ENCODE data around the gene THEMIS. TPM values are rescaled to one million over a fixed set of nuclear protein-coding genes. Genes with fewer than 3 reads are reported as not detected.

The THEMIS gene
- total RNA-seq, 2 experiments from 2014 or later, result 142 to 144 TPM

DNA sequence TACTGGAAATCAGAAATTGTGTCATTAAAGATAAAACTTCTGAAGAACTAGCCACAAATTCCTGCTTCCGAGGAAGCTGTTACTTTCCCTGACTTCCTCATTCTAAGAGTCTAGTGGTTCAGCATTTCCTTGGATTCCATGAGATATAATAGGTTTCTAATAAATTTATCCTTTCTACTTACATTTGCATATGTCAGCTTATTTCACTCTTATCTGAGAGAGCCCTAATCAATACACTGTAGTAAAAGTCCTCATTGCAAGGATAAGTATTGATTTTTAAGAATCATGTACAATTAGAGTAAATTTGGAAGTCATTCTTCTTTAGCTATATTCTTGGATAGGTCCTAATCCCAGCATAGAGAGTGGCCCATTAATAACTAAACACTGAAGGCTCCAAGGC is 16.9 kb upstream of the THEMIS start:
- CTCF ChIA-PET, result interaction anchor here (0.8 to 5.7 kb wide), 11 partner anchors 9 to 144 kb away, joined by 3 to 50 read pairs (median 5); partner anchors contain the start of gene THEMIS
- DNase-seq (no peak), ATAC-seq (no peak)
- Mint-ChIP-seq H3K9me3 (ENCODE audit: insufficient read depth) (peaks cover 4% of the 10 kb centered on the region), H3K27ac (peak overlapping the region; percentile 85), H3K4me3 (peak overlapping the region; percentile 71), H3K36me3 (ENCODE audit: low read depth) (peaks cover 28% of the 10 kb centered on the region), H3K27me3 (ENCODE audit: low read depth) (no peaks in the 10 kb centered on the region), H3K4me1 (ENCODE audit: low read depth) (peaks cover 83% of the 10 kb centered on the region)
- POLR2A ChIA-PET, result interaction anchor here (0.8 to 3.9 kb wide), 7 partner anchors 9 to 50 kb away, joined by 3 to 22 read pairs (median 7); partner anchors contain the start of gene THEMIS

- Mint-ChIP-seq H3K4me1 (ENCODE audit: low read depth) (peaks cover 68% of the 10 kb centered on the region), H3K27me3 (ENCODE audit: low read depth) (no peaks in the 10 kb centered on the region), H3K36me3 (ENCODE audit: low read depth) (peaks cover 54% of the 10 kb centered on the region), H3K27ac (no peak overlapping the region), H3K4me3 (peak overlapping the region; percentile 30), H3K9me3 (ENCODE audit: insufficient read depth) (peaks cover 25% of the 10 kb centered on the region)
- CTCF ChIA-PET, result no interaction called here
- DNase-seq, result no peak
- POLR2A ChIA-PET, result no interaction called here
- ATAC-seq, result no peak
Observed at GRCh38 chr6:127914240-127914639, 13.4 kb upstream of the THEMIS start.

DNA sequence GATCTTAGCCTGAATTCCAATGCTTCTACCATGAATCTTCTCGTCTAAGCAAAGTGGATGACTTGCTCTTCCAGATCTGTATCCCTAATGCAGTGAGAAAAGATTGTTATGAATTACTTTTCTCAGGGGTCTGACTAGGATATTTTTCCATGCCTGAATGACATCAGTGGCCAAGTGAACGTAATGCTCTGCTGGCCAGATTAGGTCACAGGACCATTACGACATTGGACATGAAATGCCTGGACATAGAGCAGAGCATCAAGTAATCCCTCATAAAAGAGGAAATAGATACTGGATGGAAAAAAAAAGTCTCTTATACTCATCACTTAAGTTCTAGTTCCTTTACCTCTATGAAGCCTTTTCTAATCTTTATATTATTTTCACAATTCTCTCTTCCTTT is 12.1 kb upstream of the THEMIS start:
- no peak overlapping the region for H3K4me3 Mint-ChIP-seq
- no peak overlapping the region for H3K27ac Mint-ChIP-seq
- DNase-seq, result no peak
- peaks cover 64% of the 10 kb centered on the region for H3K4me1 Mint-ChIP-seq (ENCODE audit: low read depth)
- ChIA-PET CTCF (no interaction called here), POLR2A (no interaction called here)
- no peaks in the 10 kb centered on the region for H3K27me3 Mint-ChIP-seq (ENCODE audit: low read depth)
- no peak for ATAC-seq
- H3K9me3 Mint-ChIP-seq (ENCODE audit: insufficient read depth), result peaks cover 27% of the 10 kb centered on the region
- H3K36me3 Mint-ChIP-seq (ENCODE audit: low read depth), result peaks cover 61% of the 10 kb centered on the region

DNA sequence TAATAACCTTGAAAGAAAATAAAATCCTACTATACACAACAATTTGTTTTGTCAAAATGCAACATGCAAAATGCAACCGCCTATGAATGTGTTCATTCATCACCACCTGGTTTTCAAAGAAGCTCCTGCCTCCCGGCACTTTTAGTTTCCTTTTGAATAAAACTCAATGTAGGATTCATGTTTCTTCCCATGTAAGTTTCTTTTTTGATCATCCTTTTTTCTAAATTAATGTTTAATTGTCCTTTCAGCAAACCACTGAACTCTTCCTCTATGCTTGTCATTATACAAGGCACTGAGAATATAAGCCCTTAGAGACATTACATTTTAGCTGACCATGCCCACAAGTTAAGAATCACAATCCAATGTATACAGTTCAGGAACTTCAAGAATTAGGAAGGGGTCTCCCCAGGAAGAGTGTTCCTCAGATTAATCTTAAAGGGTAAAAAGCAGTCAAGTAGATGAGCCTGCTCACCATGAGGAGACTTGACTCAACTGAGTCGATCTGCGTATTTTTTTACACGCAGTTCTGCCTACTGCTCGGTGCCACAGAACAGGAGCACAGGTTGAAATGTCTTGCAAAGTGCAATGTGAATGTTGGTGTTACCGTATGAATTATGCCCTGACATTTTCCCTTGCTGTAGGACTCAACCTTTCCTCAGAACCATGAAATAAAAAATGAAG is 7.2 kb upstream of the THEMIS start:
- peak overlapping the region; percentile 79 for H3K4me3 Mint-ChIP-seq
- H3K4me1 Mint-ChIP-seq (ENCODE audit: low read depth), result peaks cover 65% of the 10 kb centered on the region
- ATAC-seq (peak; percentile 59), DNase-seq (no peak)
- no peaks in the 10 kb centered on the region for H3K27me3 Mint-ChIP-seq (ENCODE audit: low read depth)
- H3K36me3 Mint-ChIP-seq (ENCODE audit: low read depth), result peaks cover 65% of the 10 kb centered on the region
- peak overlapping the region; percentile 84 for H3K27ac Mint-ChIP-seq
- POLR2A ChIA-PET, result interaction anchor here (1.1 to 2.8 kb wide), 4 partner anchors 9 to 60 kb away, joined by 6 to 8 read pairs (median 7); no protein-coding TSS in a partner anchor
- CTCF ChIA-PET, result interaction anchor here (0.7 to 4.0 kb wide), 11 partner anchors 10 to 420 kb away, joined by 3 to 29 read pairs (median 3); no protein-coding TSS in a partner anchor
- peaks cover 30% of the 10 kb centered on the region for H3K9me3 Mint-ChIP-seq (ENCODE audit: insufficient read depth)

DNA sequence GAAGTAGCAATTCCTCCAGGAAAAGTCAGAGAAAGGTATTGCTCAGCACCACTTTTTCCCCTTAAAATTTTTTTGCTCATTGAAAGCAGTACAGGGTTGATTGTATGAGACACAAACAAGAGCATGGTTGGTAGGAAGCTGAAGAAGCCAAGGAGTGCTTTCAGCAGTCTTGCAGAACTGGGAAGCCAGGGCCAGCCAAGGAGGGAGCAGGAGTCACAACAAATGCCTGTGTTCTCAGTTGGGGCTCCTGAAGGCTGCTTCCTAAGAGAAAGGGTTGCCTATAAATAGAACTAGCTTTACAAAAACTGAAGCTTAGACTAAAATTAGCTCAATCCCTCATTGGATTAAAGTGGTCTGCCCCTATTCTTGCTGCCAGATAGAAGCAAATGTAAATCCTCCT is 3.3 kb upstream of the THEMIS start:
- POLR2A ChIA-PET, result no interaction called here
- Mint-ChIP-seq H3K4me3 (peak overlapping the region; percentile 16), H3K27ac (peak overlapping the region; percentile 1), H3K27me3 (ENCODE audit: low read depth) (no peaks in the 10 kb centered on the region), H3K4me1 (ENCODE audit: low read depth) (peaks cover 61% of the 10 kb centered on the region), H3K9me3 (ENCODE audit: insufficient read depth) (peaks cover 9% of the 10 kb centered on the region), H3K36me3 (ENCODE audit: low read depth) (peaks cover 57% of the 10 kb centered on the region)
- ATAC-seq (no peak), DNase-seq (no peak)
- CTCF ChIA-PET, result interaction anchor here (0.7 to 3.0 kb wide), 6 partner anchors 14 to 167 kb away, joined by 3 to 11 read pairs (median 3); no protein-coding TSS in a partner anchor

DNA sequence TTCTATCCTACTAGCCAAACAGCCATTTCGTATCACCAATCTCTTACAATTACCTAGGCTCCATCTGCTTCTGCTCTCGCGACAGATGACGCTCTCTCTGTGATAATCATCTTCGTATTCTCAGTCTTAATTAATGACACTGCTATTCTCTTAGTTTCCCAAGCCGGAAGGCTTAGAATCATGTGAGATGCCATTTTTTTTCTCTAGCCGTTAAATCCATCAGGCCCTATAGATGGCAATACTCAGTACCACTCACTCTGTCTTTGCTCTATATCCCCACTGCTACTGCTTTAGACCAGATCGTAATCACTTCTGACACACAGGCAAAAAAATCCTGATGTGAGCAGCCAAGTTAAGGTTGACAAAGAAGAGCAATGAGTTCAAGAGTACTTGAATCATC is 2.1 kb upstream of the THEMIS start:
- Mint-ChIP-seq H3K36me3 (ENCODE audit: low read depth) (peaks cover 61% of the 10 kb centered on the region), H3K27ac (peak overlapping the region; percentile 53), H3K27me3 (ENCODE audit: low read depth) (no peaks in the 10 kb centered on the region), H3K9me3 (ENCODE audit: insufficient read depth) (peaks cover 7% of the 10 kb centered on the region), H3K4me1 (ENCODE audit: low read depth) (peaks cover 52% of the 10 kb centered on the region), H3K4me3 (peak overlapping the region; percentile 49)
- DNase-seq, result no peak
- CTCF ChIA-PET, result interaction anchor here (0.9 to 3.0 kb wide), 7 partner anchors 14 to 92 kb away, joined by 3 to 11 read pairs (median 3); no protein-coding TSS in a partner anchor
- no peak for ATAC-seq
- POLR2A ChIA-PET, result interaction anchor here (0.9 to 3.1 kb wide), 4 partner anchors 14 to 69 kb away, joined by 3 to 14 read pairs (median 4); no protein-coding TSS in a partner anchor

GRCh38 chr6:127897484-127897883 is 3.4 kb downstream of the THEMIS start:
- Mint-ChIP-seq H3K9me3 (ENCODE audit: insufficient read depth) (no peaks in the 10 kb centered on the region), H3K27ac (peak overlapping the region; percentile 78), H3K4me3 (peak overlapping the region; percentile 97), H3K36me3 (ENCODE audit: low read depth) (peaks cover 52% of the 10 kb centered on the region), H3K4me1 (ENCODE audit: low read depth) (peaks cover 16% of the 10 kb centered on the region), H3K27me3 (ENCODE audit: low read depth) (no peaks in the 10 kb centered on the region)
- CTCF ChIA-PET, result interaction anchor here (1.1 to 4.3 kb wide), 2 partner anchors 21 to 71 kb away, joined by 5 to 26 read pairs; no protein-coding TSS in a partner anchor
- POLR2A ChIA-PET, result interaction anchor here (1.0 to 2.4 kb wide), 2 partner anchors 37 to 53 kb away, joined by 4 to 6 read pairs; no protein-coding TSS in a partner anchor
- DNase-seq, result no peak
- peak; percentile 16 for ATAC-seq

- ATAC-seq (no peak), DNase-seq (no peak)
- Mint-ChIP-seq H3K4me1 (ENCODE audit: low read depth) (peaks cover 33% of the 10 kb centered on the region), H3K4me3 (peak overlapping the region; percentile 67), H3K9me3 (ENCODE audit: insufficient read depth) (no peaks in the 10 kb centered on the region), H3K36me3 (ENCODE audit: low read depth) (peaks cover 64% of the 10 kb centered on the region), H3K27ac (peak overlapping the region; percentile 77), H3K27me3 (ENCODE audit: low read depth) (no peaks in the 10 kb centered on the region)
- ChIA-PET CTCF (interaction anchor here (2.2 kb wide), 1 partner anchor 39 kb away, joined by 8 read pairs; no protein-coding TSS in a partner anchor), POLR2A (interaction anchor here (0.6 to 1.6 kb wide), 4 partner anchors 9 to 87 kb away, joined by 3 read pairs; no protein-coding TSS in a partner anchor)
Observed at GRCh38 chr6:127894051-127894450, 6.8 kb downstream of the THEMIS start.

DNA sequence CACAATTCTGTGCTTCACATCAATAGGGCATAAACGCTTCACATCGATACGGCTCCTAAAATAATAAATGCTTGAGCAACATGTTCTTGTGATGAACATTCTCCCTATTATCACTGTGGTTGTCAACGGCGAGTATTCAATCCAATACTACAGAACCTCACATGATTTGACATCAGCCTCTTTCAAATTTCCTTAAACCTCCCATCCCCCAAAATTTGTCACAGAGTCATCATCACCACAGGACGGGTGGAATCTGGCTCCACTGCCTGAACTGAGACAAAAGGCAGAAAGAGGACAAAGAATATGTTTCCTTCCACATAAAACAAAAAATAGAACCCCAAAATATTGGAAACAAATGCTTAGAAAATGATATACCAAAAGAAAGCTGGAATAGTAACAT is 7.3 kb downstream of the THEMIS start:
- Mint-ChIP-seq H3K4me1 (ENCODE audit: low read depth) (peaks cover 37% of the 10 kb centered on the region), H3K9me3 (ENCODE audit: insufficient read depth) (no peaks in the 10 kb centered on the region), H3K36me3 (ENCODE audit: low read depth) (peaks cover 64% of the 10 kb centered on the region), H3K27ac (peak overlapping the region; percentile 77), H3K4me3 (peak overlapping the region; percentile 67), H3K27me3 (ENCODE audit: low read depth) (no peaks in the 10 kb centered on the region)
- CTCF ChIA-PET, result interaction anchor here (2.2 kb wide), 1 partner anchor 38 kb away, joined by 8 read pairs; no protein-coding TSS in a partner anchor
- ATAC-seq (peak; percentile 31), DNase-seq (no peak)
- POLR2A ChIA-PET, result interaction anchor here (0.6 to 1.6 kb wide), 4 partner anchors 9 to 88 kb away, joined by 3 read pairs; no protein-coding TSS in a partner anchor

GRCh38 chr6:127891731-127892326 is 9.0 kb downstream of the THEMIS start:
- POLR2A ChIA-PET, result interaction anchor here (0.6 to 1.5 kb wide), 3 partner anchors 9 to 27 kb away, joined by 3 read pairs; no protein-coding TSS in a partner anchor
- Mint-ChIP-seq H3K4me3 (peak overlapping the region; percentile 13), H3K9me3 (ENCODE audit: insufficient read depth) (peaks cover 6% of the 10 kb centered on the region), H3K27me3 (ENCODE audit: low read depth) (no peaks in the 10 kb centered on the region), H3K27ac (peak overlapping the region; percentile 61), H3K4me1 (ENCODE audit: low read depth) (peaks cover 53% of the 10 kb centered on the region), H3K36me3 (ENCODE audit: low read depth) (peaks cover 63% of the 10 kb centered on the region)
- CTCF ChIA-PET, result interaction anchor here (0.9 to 1.7 kb wide), 5 partner anchors 76 to 436 kb away, joined by 3 to 5 read pairs (median 3); no protein-coding TSS in a partner anchor
- DNase-seq (no peak), ATAC-seq (peak; percentile 41)

DNA sequence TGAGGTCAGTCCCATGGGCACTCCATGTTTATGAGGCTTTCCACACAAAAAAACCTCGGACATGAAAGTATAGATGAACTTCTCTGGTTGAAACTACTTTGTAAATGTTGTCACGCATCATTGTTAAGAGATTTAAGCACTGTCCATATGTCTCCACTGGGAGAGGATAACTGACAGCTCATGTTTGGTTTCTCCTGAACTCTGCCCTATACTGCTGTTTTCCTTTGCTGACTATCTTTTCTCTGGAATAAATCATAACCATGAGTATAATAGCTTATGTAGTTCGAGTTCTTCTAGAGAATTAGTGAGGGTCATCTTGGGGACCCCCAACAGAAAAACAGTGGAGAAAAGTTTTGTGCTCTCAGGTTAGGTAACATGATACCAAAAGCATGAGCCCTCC is 14.3 kb downstream of the THEMIS start:
- Mint-ChIP-seq H3K36me3 (ENCODE audit: low read depth) (peaks cover 82% of the 10 kb centered on the region), H3K4me1 (ENCODE audit: low read depth) (peaks cover 79% of the 10 kb centered on the region), H3K4me3 (no peak overlapping the region), H3K27me3 (ENCODE audit: low read depth) (no peaks in the 10 kb centered on the region), H3K9me3 (ENCODE audit: insufficient read depth) (peaks cover 12% of the 10 kb centered on the region), H3K27ac (no peak overlapping the region)
- ChIA-PET CTCF (no interaction called here), POLR2A (interaction anchor here (0.8 to 1.2 kb wide), 2 partner anchors 10 to 14 kb away, joined by 3 read pairs; partner anchors contain the start of gene THEMIS)
- ATAC-seq (no peak), DNase-seq (no peak)
